GM18507 (cell line): ENCODE data around the gene OLFM2.
"Not testable (repeated sequence)": the region's sequence is repeated elsewhere in the genome, so short reads cannot be mapped to it uniquely, and the experiment has no call there.

ENCODE experiments used
- DNase-seq: peaks from one replicate; pipeline ENCODE4 v3.0.0; 2011; ENCODE audit warnings: low read depth; ENCODE audit not compliant: insufficient read length; ENCODE audit errors: extremely low spot score
- FAIRE-seq: peaks from 2 replicates; lab custom pipeline; 2011; peaks lifted over from hg19 to GRCh38; lab: Jason Lieb, UNC

Gene OLFM2

DNA sequence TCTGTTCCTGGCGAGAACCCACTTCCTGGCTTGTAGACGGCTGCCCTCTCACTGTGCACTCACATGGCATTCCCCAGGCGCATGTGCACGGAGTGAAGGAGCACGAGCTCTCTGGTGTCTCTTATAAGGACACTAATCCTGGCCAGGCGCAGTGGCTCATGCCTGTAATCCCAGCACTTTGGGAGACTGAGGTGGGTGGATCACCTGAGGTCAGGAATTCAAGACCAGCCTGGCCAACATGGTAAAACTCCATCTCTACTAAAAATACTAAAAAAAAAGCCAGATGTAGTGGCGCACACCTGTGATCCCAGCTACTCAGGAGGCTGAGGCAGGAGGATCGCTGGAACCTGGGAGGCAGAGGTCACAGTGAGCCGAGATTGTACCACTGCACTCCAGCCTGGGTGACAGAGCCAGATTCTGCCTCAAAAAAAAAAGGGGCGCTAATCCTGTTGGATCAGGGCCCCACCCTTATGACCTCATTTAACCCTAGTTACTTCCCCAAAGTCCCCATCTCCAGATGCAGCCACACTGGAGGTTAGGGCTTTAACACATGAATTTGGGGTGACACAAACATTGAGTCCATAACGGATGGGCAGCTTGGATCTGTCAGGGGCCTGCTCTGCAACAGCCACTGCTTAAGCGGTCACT is 92.6 kb downstream of the OLFM2 start:
- DNase-seq, FAIRE-seq: not testable (repeated sequence)

DNA sequence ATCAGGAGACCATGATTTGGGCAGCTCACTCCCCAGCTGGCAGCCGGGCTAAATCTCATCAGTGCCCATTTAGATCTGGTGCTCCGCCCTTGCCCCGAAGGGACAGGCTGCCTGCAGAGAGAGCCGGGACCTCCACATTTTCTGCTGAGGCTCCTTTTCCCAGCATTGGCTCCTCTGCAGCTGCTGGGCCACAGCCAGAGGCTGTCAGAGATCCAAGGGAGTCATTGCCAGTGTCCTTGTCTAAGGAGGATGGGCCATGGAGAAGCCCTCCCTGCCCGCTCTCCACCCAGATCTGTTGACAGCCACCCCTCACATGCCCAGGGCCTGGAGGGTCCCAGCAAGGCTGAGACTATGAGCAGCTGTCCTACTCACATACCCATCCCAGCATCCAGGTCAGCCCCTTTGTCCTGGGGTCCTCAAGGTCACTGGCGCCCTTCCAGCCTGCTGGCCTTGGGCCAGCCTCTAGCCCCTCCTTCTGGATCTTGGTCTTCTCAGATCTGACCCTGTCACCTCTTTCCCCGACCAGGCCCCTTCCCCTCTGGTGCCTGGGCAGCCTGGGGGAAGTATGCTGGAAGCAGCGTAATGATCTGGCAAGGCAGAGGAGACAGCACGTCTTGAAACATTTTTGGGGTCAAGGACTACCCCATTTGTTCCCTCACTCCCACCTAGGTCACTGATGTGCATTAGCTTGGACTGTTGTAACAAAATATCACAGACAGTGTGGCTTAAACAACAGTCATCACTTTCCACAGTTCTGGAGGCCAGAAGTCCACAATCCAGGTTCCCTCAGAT is 93.3 kb downstream of the OLFM2 start:
- FAIRE-seq (no peak), DNase-seq (no peak)

DNA sequence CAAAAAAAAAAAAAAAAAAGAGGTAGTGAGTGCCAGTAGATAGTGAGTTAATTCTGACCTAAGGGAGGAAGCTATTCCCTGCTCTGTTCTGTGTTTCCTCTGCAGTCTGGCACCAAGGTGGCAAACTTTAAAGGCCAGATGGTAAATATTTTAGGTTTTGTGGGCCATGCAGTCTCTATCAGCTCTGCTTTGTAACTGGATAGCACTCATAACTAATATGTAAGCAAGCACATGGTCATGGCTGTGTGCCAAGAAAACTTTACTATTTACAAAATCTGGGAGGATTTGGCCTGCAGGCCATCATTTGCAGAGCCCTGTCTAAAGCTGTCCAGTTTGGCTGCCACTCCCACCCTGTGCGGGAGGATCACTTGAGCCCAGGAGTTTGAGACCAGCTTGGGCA is 96.9 kb downstream of the OLFM2 start:
- no peak for DNase-seq
- FAIRE-seq, result no peak

DNA sequence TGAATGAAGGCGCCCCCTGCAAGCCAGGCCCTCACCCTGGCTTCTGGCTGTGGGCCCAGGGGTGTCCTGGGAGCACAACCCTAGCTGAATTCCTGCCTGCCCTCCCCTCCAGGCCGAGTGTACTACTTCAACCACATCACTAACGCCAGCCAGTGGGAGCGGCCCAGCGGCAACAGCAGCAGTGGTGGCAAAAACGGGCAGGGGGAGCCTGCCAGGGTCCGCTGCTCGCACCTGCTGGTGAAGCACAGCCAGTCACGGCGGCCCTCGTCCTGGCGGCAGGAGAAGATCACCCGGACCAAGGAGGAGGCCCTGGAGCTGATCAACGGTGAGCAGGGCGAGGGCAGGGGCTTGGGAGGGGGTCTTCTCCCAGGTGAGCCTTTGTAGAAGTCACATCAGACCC is 98.0 kb downstream of the OLFM2 start:
- FAIRE-seq, result no peak
- DNase-seq, result no peak

DNA sequence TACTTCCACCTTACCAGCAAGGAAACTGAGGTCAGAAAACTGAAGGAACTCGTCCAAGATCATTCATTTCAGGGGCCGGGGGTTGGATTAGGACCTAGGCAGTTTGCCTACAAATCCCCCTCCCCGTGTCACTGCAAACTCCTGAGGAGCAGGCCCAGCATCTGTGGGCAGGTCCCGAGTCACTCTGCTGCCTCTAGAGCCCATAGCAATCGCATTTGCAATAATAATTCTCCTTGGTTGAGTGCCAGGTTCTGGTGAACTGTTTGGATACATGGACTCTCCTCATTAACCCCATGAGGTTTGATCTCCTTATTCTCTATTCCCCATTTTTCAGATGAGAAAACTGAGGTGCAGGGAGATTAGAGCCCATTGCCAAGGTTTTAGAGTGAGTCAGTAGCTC is 100.3 kb downstream of the OLFM2 start:
- no peak for DNase-seq

DNA sequence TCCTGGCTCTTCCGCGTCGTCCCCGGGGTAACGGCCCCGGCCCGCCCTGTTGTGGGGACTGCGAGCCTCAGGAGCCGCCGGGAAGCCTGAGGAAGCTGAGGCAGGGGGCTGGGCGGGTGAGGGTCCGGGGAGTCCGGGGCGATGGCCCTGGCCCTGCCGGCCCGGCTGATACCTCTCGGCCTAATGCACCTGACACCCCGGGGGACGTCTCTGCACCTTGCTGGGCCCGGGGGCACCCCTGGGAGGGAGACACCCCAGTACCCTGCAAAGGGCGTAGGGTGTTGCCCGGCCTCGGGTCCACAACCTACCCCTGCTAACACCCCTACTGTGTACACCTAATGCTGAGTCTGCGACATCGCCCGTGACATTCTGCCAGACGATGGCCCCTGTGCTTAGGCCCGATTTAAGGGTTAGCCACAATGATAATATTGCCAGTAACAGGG is 100.8 kb downstream of the OLFM2 start:
- DNase-seq, result no peak
- no peak for FAIRE-seq

More for the DNA sequence above, 100.3 kb downstream of the OLFM2 start:
- FAIRE-seq, result no peak

DNA sequence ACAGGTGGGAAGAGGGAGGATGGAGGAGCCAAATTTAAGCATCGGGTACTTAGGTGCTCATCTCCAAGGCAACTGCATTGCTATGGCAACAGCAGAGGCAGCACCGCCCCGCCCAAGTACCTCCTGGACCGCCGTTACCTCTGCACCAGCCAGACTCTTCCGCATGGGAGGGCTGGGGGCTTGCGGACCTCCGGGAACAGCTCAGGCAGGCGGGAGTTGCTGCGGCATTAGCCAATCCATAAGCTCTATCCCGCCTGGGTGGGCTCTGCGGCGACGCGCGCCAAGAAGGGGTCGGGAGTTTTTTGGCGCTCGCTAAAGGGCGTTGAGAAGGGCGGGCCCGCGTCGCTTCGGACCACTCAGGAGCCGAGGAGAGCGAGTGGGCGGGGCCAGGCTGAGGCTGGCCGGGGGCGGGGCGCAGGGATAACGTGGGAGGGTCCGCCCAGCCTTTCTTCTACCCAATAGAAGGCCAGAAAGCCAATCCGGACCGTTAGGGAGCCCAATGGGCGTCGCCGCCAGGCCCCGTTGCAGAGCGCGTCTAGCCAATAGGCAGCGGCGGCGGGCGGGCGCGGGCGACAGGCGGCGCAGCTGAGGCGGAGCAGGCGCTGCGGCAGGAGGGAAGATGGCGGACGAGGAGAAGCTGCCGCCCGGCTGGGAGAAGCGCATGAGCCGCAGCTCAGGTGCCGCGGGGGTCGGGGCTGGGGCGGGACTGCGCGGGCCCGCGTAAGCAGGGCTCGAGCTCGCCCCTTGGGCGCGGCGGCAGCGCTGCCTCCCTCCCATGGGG is 101.4 kb downstream of the OLFM2 start, which contains the start of gene PIN1:
Gene PIN1 (plus strand): TSS at position 593 of the 781 bp plus-strand sequence. CDS start 27 bp downstream, at position 620.
- peak; percentile 98 for DNase-seq
- peak; percentile 91 for FAIRE-seq

- DNase-seq (no peak), FAIRE-seq (no peak)
Measured at GRCh38 chr19:9834307-9834725, 102.0 kb downstream of the OLFM2 start.

GRCh38 chr19:9828551-9829063 is 107.7 kb downstream of the OLFM2 start:
- DNase-seq (no peak), FAIRE-seq (no peak)

DNA sequence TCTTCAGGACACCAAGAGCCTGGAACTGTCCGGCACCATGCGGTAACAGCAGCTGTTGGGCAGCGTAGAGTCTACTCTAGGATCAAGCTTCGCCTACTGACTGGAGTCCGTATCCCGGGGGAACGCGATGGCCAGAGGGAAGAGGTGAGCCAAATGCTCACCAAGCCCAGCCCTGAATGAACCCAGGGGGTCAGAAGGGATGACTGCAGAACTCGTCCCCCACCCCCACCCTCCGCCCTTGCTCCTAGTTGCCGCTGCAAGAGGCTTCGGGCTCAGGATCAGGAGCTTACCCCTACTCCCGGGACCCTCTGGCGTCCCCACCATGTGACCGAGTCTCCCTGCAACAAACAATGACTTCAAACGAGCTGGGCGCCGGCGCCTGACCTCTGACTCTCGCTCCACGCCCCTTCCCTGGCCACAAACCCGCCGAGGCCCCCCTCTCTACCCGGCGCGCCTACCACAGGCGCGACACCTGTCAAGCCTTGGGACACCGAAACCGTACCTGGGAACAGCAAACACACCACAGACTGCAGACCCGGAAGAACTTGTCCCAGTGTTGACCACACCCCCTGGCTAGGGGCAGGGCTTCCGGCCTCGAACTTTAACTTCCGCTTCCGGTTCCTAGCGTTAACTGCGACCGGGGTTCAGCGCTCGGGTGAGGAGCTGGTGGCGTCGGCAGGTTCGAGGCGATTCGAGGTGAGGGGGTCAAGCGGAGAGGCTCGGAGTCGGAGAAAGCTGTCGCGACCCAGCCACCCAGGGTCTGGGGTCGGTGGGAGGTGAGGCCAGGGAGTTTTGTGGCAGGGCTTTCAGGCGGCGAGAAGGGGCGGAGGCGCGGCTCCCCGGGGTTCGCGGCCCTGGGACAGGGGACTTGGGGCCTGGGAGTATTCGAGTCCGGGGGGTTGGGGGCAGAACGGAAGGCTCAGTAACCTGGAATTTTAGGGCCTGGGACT is 108.8 kb downstream of the OLFM2 start, which contains the start of gene UBL5:
Gene UBL5 (plus strand): TSS at position 630 of the 950 bp plus-strand sequence. CDS start 420 bp downstream, outside the sequence.
- DNase-seq (peak; percentile 92), FAIRE-seq (peak; percentile 97)

GRCh38 chr19:9823816-9824215 is 112.5 kb downstream of the OLFM2 start:
- DNase-seq (no peak), FAIRE-seq (no peak)

DNA sequence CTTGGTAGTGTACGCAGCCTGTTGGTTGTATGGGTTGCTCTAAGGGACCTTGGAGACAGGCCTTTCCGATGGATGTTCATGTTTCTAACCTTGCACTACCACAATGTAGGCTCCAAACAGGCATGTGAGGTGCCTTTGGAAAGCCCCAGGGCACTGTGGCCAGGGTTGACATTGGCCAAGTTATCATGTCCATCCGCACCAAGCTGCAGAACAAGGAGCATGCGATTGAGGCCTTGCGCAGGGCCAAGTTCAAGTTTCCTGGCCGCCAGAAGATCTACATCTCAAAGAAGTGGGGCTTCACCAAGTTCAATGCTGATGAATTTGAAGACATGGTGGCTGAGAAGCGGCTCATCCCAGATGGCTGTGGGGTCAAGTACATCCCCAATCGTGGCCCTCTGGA is 116.3 kb downstream of the OLFM2 start:
- DNase-seq, FAIRE-seq: not testable (repeated sequence)

DNA sequence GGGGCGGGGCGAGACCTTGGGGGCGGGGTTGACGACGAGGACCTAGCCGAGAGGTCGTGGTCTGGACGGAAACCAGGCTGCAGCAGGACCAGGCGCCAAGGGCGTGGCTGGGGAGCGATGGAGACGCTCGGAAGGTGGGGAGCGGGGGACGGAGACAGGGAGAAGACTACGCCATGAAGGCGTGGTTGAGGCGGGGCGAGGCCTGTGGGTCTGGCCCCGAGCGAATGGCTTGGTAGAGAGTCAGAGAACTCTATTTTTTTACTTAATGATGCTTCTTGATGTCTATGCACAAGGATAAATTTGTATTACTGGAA is 116.8 kb downstream of the OLFM2 start:
- no peak for DNase-seq
- FAIRE-seq, result no peak

- FAIRE-seq, result peak; percentile 99
Measured at GRCh38 chr19:9818734-9819595, 117.3 kb downstream of the OLFM2 start, which contains the start of gene FBXL12. Gene FBXL12 (minus strand): TSS chr19:9819079. CDS start chr19:9818813, 266 bp downstream.

DNA sequence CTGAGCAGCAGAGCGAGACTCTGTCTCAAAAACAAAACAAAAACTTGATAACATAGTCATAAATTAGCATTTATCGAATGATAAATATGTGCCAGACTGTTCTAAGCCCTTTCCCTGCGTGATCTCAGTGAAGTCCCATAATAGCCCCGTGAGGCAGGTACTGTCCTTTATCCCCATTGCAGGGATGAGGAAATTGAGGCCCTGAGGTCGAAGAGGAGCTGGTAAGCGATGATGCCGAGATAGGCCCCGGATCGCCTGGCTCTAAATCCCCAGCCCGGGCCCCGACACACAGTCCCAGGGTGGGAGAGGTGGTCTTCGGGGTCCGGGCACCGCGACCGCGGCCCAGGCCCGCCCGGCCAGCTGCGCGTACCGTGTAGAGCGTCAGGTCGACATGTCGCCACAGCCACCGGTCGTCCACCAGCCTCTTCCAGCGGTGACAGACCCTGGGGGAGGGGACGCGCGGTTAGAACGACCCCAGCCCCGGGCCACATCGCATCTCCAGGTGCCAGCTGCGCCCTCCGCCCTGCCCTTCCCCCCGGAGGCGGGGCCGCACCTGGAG is 118.1 kb downstream of the OLFM2 start:
- DNase-seq (no peak), FAIRE-seq (no peak)

More at GRCh38 chr19:9818734-9819595, 117.3 kb downstream of the OLFM2 start, which contains the start of gene FBXL12:
- peak; percentile 89 for DNase-seq

DNA sequence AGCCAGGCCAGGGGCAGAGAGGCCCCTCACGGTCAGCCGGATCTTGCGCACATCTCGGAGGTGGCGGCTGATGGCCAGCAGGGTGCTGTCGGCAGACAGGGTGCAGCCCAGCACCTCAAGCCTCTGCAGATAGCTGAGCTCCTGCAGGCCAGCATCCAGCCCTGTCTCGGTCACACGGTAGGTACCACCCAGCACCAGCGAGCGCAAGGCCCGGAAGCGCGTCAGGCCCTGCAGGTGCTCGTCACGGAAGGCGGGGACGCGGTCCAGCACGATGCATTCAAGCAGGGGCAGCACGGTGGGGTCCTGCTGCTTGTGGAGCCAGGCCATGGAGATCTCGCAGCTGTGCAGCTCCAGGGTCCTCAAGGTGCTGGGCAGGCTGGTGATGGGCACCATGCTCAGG is 125.2 kb downstream of the OLFM2 start:
- DNase-seq (no peak), FAIRE-seq (no peak)
